GM21825 (cell line): ENCODE data around the gene EEF2.
A peak's percentile ranks its signal among the peaks of the same experiment; 100 is the strongest.
"Not testable (repeated sequence)": the region's sequence is repeated elsewhere in the genome, so short reads cannot be mapped to it uniquely, and the experiment has no call there.

Experiments
- ATAC-seq: cut with Tn5 transposase; IDR thresholded peaks from one replicate; pipeline ENCODE4 v1.9.1; 2021; ENCODE audit warnings: mild to moderate bottlenecking, moderate library complexity; ENCODE audit not compliant: unreplicated experiment

Gene EEF2

GRCh38 chr19:4015705-4016402 is 30.6 kb upstream of the EEF2 start:
- no peak for ATAC-seq

- no peak for ATAC-seq
These were observed 29.6 kb upstream of the EEF2 start for GRCh38 chr19:4014541-4015491.

- no peak for ATAC-seq
These were observed 28.8 kb upstream of the EEF2 start for GRCh38 chr19:4013886-4014540.

GRCh38 chr19:4012975-4013634 is 27.8 kb upstream of the EEF2 start:
- ATAC-seq: no peak

- no peak for ATAC-seq
These were observed 27.1 kb upstream of the EEF2 start for GRCh38 chr19:4012092-4012974.

GRCh38 chr19:4011430-4011829 is 26.2 kb upstream of the EEF2 start:
- not testable (repeated sequence) for ATAC-seq

- ATAC-seq: no peak
These were observed 25.5 kb upstream of the EEF2 start for GRCh38 chr19:4010808-4011110.

- ATAC-seq: no peak
These were observed 24.9 kb upstream of the EEF2 start for GRCh38 chr19:4009990-4010807.

DNA sequence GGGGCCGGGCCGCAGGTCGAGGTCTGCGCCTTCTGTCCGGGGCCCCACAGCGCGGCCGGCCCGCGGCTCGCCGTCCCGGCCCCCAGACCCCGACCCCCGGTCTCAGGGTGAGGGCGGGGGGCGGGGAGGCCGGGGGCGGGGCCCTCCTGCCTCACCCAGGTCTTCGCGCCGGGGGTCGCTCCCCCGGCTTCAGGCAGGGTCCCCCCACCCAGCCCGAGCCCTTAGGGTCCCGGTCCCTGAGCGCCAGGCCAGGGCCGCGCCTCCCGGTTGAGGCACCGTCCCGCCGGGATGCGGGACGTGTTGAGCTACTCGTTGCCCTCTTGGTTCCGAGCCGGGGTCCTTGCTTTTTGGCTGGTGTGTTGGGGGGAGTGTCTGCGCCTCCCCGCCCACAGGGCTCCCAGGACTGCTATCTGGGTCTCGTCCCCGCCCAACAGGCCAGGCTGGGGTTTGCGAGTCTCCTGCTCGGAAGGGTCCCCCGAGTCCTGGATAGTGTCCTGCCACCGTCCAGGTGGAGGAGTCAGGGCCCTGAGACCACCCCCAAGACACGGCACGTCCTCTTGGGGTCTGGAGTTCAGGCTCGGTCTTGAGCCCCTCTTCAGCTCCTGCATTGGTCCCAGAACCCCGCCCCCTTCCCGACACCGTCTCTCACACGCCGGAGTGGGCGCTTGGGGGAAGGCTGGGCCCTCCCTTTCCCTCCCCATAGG is 22.7 kb upstream of the EEF2 start:
- peak; percentile 8 for ATAC-seq

DNA sequence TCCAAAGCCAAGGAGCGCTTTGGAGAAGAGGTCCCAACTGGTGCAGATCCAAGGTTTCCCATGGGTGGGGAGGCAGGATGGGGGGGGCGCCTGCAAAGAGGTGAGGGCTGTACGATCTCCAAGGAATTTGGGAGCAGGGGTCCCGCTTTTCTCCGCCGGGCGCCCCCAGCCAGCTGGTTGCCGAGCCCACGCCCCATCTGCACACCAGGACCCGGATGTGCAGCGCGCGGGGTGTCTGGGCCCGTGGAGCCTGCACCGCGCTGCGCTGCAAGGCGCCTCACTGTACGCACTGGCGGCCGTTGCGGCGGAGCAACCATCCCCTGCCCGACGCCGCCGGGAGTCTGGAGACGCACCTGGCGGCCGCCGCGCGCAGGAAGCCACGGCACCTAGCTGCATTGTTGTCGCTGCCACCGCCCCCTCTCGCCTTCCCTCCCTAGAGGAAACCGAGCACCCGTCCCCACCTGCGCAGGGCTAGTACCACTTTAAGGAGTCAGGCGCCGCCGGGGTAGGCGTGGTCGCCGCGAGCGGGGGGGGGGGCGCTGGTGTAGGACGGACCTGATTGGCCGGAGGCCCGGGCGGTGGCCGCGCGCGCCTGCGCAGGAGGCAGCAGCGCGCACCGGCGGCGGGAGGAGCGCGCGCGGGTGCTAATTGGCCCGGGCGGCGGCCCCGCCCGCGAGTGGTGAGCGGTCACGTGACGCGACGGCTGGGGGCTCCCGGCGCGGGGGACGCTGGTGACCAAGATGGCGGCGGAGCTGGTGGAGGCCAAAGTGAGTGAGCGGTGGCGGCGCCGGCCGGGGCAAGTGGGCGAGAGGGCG is 22.0 kb upstream of the EEF2 start, which contains the start of gene PIAS4:
TSS of gene PIAS4 (plus strand) at position 716 of the 815 bp plus-strand sequence. CDS start at position 741, 25 bp downstream.
- peak; percentile 72 for ATAC-seq

- not testable (repeated sequence) for ATAC-seq
These were observed 20.2 kb upstream of the EEF2 start for GRCh38 chr19:4005436-4005835.

GRCh38 chr19:4000798-4001197 is 15.5 kb upstream of the EEF2 start:
- not testable (repeated sequence) for ATAC-seq

- ATAC-seq: not testable (repeated sequence)
These were observed 13.6 kb upstream of the EEF2 start for GRCh38 chr19:3998667-3999412.

GRCh38 chr19:3995607-3996006 is 10.3 kb upstream of the EEF2 start:
- ATAC-seq: no peak

DNA sequence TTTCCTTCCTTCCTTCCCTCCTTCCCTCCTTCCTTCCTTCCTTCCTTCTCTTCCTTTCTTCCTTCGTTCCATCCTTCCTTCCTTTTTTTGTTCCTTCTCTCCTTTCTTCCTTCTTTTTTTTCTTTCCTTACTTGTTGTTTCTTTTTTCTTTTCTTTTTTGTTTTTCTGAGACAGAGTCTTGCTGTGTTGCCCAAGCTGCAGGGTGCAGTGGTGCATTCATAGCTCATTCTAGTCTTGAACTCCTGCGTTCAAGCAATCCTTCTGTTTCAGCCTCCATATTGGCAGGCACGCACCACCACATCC is 5.5 kb upstream of the EEF2 start:
- ATAC-seq: no peak

GRCh38 chr19:3987619-3988371 is 2.5 kb upstream of the EEF2 start:
- ATAC-seq: no peak
